Smooth muscle cell (in vitro differentiated cells): ENCODE data around the gene RELN. TPM values are rescaled to one million over a fixed set of nuclear protein-coding genes. Genes with fewer than 3 reads are reported as not detected.

Source experiments
- DNase-seq: peaks from one replicate; lab custom pipeline; 2025; ENCODE audit not compliant: unreplicated experiment; lab: John Stamatoyannopoulos, UW
- H2AFZ ChIP-seq: fragments of 200-600 bp; sonication (generic); 2 replicates; pipeline ENCODE4 v1.6.0; 2016; ENCODE audit warnings: antibody characterized with exemption, low read depth, mild to moderate bottlenecking
- H3F3A ChIP-seq: fragments of 200-600 bp; sonication (generic); 2 replicates; pipeline ENCODE4 v1.6.0; 2017; ENCODE audit warnings: antibody characterized with exemption, low read depth
- H3K27ac ChIP-seq: fragments of 200-600 bp; sonication (generic); 2 replicates; pipeline ENCODE4 v1.5.1; 2016; ENCODE audit warnings: low read depth, mild to moderate bottlenecking
- H3K27me3 ChIP-seq: fragments of 200-600 bp; sonication (generic); 2 replicates; pipeline ENCODE4 v1.6.1; 2016; ENCODE audit warnings: low read depth, mild to moderate bottlenecking
- H3K36me3 ChIP-seq: fragments of 200-600 bp; sonication (generic); 2 replicates; pipeline ENCODE4 v1.5.1; 2016; ENCODE audit warnings: low read depth
- H3K4me1 ChIP-seq: fragments of 200-600 bp; sonication (generic); 2 replicates; pipeline ENCODE4 v1.5.1; 2016; ENCODE audit warnings: low read depth
- H3K4me2 ChIP-seq: fragments of 200-600 bp; sonication (generic); 2 replicates; pipeline ENCODE4 v1.6.0; 2016; ENCODE audit warnings: mild to moderate bottlenecking
- H3K4me3 ChIP-seq: fragments of 200-600 bp; sonication (generic); 2 replicates; pipeline ENCODE4 v1.5.1; 2016; ENCODE audit warnings: mild to moderate bottlenecking
- H3K79me2 ChIP-seq: fragments of 200-600 bp; sonication (generic); 2 replicates; pipeline ENCODE4 v1.6.0; 2016; ENCODE audit warnings: low read depth, mild to moderate bottlenecking
- H3K9ac ChIP-seq: fragments of 200-600 bp; sonication (generic); 2 replicates; pipeline ENCODE4 v1.6.0; 2016; ENCODE audit warnings: low read depth
- H3K9me3 ChIP-seq: fragments of 200-600 bp; sonication (generic); replicated peaks from 2 replicates; pipeline ENCODE4 v1.5.1; 2016; ENCODE audit warnings: low read depth
- H4K20me1 ChIP-seq: fragments of 200-600 bp; sonication (generic); 2 replicates; pipeline ENCODE4 v1.6.0; 2016; ENCODE audit warnings: low read depth
- CTCF ChIP-seq: fragments of 200-600 bp; sonication (generic); IDR thresholded peaks from 2 replicates; pipeline ENCODE4 v1.5.1; 2017; ENCODE audit warnings: borderline replicate concordance, mild to moderate bottlenecking, antibody characterized with exemption; ENCODE audit not compliant: insufficient read depth, poor library complexity, severe bottlenecking
- WGBS: methylation state at CpG from one replicate; pipeline ENCODE4 v1.1.7; 2016; ENCODE audit warnings: low lambda C conversion rate; 5-methylcytosine and 5-hydroxymethylcytosine counted together
- polyA plus RNA-seq: library from polyadenylated mRNA; unstranded; fragments of >200 nt; fragmentation: Nextera tagmentation; extraction: Ambion mirVana; gene quantifications from 2 replicates; pipeline ENCODE4 v1.2.1, GENCODE V29; 2016
- total RNA-seq: library from RNA; depleted of rRNA; stranded (reverse); fragments of >200 nt; gene quantifications from 2 replicates; pipeline ENCODE4 v1.2.3, GENCODE V29; 2014

RELN gene
- total and polyA plus RNA-seq, 2 experiments from 2014 or later: 0.90 TPM; not detected in 1

DNA sequence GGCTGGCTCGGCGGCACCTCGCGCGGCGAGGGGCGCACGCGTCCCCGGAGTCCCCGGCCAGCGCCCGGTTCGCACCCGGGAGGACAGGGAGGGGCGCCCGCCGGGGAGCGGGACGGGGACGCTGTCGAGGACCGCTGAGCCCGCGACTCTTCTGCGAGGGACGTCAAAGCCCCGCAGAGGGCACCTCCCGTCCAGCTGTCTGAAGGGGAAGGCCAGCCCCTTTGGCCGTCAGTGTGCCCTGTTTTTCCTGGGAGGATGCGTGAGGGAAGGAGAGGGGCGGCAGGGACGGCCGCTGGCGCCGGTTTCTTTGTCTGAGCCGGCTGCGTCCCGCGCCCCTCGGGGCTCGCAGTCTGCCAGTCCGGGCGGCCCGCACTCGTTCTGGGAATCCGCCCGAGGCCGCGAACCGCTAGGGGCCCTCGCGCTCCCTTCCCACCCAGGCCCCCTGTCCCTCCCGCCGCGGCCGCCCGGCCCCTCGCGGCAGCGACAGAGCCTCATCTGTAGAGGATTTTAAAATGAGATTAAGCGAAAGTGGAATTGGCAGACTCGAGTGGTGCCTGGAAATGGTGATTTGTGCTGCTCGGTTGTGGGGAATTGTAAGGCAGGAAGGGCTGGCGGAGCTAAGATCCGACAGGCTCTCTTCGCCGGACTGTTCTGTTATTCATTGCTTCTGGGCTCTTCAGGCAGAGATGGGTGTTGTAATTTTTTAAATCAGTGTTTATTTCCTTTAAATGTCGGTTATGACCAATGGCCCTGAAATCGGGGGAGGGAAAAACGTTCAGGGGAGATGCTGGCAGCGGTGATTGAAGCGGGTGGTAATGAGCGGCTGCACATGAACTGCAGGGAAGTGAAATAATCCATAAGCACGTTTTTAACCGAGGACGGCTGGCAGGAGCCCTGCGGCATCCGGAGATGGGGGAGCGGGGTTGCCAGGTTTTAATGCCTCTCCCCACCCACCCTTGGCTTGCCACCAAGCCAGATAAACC lies 618 bp upstream of the RELN start:
- H3K9me3 ChIP-seq: no peaks in the 10 kb centered on the region
- H3K27me3 ChIP-seq: peaks cover 71% of the 10 kb centered on the region
- no peak for TF ChIP-seq CTCF
- H3K9ac ChIP-seq: no peak overlapping the region
- no peak overlapping the region for H3K27ac ChIP-seq
- DNase-seq: no peak
- H3K4me3 ChIP-seq: peak overlapping the region; percentile 50
- no peaks in the 10 kb centered on the region for H3K4me1 ChIP-seq
- no peaks in the 10 kb centered on the region for H3F3A ChIP-seq
- no peaks in the 10 kb centered on the region for H3K79me2 ChIP-seq
- H4K20me1 ChIP-seq: no peaks in the 10 kb centered on the region
- peak overlapping the region; percentile 87 for H3K4me2 ChIP-seq
- peak overlapping the region; percentile 77 for H2AFZ ChIP-seq
- 4% methylated on average over 46 of the region's 80 CpGs for WGBS
- H3K36me3 ChIP-seq: no peaks in the 10 kb centered on the region

DNA sequence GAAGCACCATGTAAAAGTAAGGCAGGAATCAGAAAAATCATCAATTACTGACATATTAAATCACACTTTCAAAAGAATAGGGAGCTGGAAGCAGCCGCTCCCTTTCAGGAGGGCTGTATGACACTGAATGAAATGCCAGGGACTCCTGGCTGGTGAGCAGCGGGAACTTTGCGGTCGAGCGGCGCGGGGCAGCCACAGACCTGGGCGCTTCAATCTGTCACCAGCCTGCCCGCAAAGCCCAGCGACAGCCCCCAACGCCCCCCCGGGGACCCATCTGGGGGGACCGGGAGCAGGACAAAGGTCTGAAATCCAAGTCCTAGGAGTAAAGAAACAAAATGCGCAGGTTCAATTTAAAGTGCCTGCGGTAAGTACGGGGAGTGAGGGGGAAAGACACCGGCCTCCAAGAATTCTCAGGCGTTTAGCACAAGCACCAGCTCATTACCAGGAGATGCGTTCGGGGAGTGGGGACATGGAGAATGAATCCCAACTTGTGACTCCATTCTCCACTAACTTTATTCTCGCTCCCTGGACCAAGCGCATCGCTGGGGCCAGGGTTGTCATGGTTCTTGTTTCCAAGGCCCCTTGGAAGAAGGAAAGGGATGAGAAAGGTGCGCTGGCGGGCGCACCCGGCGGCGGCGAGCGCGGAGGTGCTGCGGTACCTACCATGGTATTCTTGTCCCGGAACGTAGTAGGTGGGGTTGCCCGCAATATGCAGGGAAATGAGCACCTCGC lies 824 bp downstream of the RELN start:
- peaks cover 86% of the 10 kb centered on the region for H3K27me3 ChIP-seq
- peak overlapping the region; percentile 87 for H3K4me2 ChIP-seq
- no peaks in the 10 kb centered on the region for H3K9me3 ChIP-seq
- H4K20me1 ChIP-seq: no peaks in the 10 kb centered on the region
- H3K4me3 ChIP-seq: peak overlapping the region; percentile 48
- no peaks in the 10 kb centered on the region for H3K36me3 ChIP-seq
- no peak overlapping the region for H3K9ac ChIP-seq
- no peak for TF ChIP-seq CTCF
- DNase-seq: no peak
- 7% methylated on average over 37 of the region's 37 CpGs for WGBS
- H3K27ac ChIP-seq: no peak overlapping the region
- H3K4me1 ChIP-seq: no peaks in the 10 kb centered on the region
- H3F3A ChIP-seq: no peaks in the 10 kb centered on the region
- no peaks in the 10 kb centered on the region for H3K79me2 ChIP-seq
- H2AFZ ChIP-seq: no peak overlapping the region

GRCh38 chr7:103987451-103987850 lies 2.0 kb downstream of the RELN start:
- H3K9me3 ChIP-seq: no peaks in the 10 kb centered on the region
- H2AFZ ChIP-seq: no peak overlapping the region
- H3F3A ChIP-seq: no peaks in the 10 kb centered on the region
- no peaks in the 10 kb centered on the region for H3K4me1 ChIP-seq
- H3K4me3 ChIP-seq: no peak overlapping the region
- H3K4me2 ChIP-seq: no peak overlapping the region
- H3K79me2 ChIP-seq: no peaks in the 10 kb centered on the region
- peaks cover 96% of the 10 kb centered on the region for H3K27me3 ChIP-seq
- WGBS: 48% methylated on average over 7 of the region's 7 CpGs
- H3K36me3 ChIP-seq: no peaks in the 10 kb centered on the region
- H4K20me1 ChIP-seq: no peaks in the 10 kb centered on the region
- TF ChIP-seq CTCF: no peak
- no peak overlapping the region for H3K27ac ChIP-seq
- H3K9ac ChIP-seq: no peak overlapping the region
- no peak for DNase-seq
